ENCODE data around the gene UTP11.

The UTP11 gene

DNA sequence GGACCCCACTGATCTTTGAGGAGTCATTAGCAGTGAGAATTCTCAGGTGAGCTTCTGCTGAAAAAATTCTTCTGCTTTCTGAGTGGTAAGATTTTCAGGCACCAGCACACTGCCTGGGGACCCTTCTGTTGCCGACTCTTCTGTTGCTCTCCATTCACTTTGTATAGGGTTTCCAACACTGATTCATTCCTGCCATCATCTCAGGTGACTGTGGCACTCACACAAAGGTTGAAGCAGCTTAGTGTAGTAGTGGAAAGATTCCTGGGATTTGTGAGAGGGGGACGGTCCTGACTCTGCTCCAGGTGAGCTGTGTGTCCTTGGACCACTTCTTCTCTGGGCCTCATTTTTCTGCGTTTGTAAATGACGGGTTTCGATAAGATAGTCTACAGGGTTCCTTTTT, 9.4 kb downstream of the UTP11 start:
- H3K27ac ChIP-seq (ENCODE audit: low read depth, low read length) = no peak overlapping the region
- H3K4me3 ChIP-seq (ENCODE audit: low read depth in 1 of 2, low read length in 2 of 2) = no peak overlapping the region
- H3K36me3 ChIP-seq (ENCODE audit: insufficient read depth, low read length) = peaks cover 83% of the 10 kb centered on the region
- no peaks in the 10 kb centered on the region for H3K27me3 ChIP-seq (ENCODE audit: control insufficient read depth in 1 of 2, insufficient read depth in 2 of 2, low read length in 2 of 2)
- H3K4me1 ChIP-seq (ENCODE audit: insufficient read depth, low read length) = peaks cover 6% of the 10 kb centered on the region
- no peaks in the 10 kb centered on the region for H3K9me3 ChIP-seq (ENCODE audit: low read length)
- H3K9ac ChIP-seq (ENCODE audit: low read length) = no peak overlapping the region

DNA sequence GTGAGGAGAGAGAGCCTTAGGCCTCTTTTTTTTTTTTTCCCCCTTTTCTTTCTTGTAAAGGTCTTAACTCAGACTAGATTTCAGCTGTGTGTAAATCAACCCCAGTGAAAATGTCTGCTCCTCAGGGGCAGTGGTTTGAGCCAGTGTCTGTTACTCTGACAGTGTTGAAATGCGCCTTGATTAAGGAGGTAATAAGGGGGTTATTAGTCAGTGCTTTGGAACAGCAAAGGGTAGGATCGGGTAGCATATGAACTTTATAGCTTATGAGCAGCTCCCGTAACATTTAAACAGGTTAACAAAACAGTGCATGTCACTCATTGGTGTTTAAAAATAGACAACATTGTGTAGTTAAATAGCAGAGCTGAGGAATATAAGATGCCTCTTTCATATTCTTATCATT, 10.3 kb downstream of the UTP11 start:
- Histone ChIP-seq H3K27ac (ENCODE audit: low read depth, low read length) (no peak overlapping the region), H3K9me3 (ENCODE audit: low read length) (no peaks in the 10 kb centered on the region), H3K4me3 (ENCODE audit: low read depth in 1 of 2, low read length in 2 of 2) (no peak overlapping the region), H3K36me3 (ENCODE audit: insufficient read depth, low read length) (peaks cover 75% of the 10 kb centered on the region), H3K4me1 (ENCODE audit: insufficient read depth, low read length) (no peaks in the 10 kb centered on the region), H3K9ac (ENCODE audit: low read length) (no peak overlapping the region), H3K27me3 (ENCODE audit: control insufficient read depth in 1 of 2, insufficient read depth in 2 of 2, low read length in 2 of 2) (no peaks in the 10 kb centered on the region)

DNA sequence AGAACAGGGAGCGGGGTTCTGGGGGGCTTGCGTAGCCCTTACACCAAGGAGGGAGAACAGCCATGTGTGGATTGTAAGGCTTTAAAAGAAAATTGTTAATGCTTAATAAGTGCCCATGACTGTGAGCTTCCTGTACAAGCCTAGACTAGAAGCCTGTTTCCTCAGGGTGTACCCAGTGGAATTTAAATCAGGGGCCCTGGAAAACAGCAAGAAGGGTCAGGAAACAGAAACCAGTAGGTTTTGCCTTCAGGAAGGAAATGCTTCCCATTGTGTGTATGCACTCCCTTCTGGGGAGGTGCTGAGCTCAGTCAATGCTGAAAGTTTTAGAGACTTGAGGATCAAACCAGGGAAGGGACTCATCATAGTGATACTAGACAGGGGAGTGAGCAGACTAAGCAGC, 12.7 kb downstream of the UTP11 start:
- Histone ChIP-seq H3K4me1 (ENCODE audit: insufficient read depth, low read length) (peaks cover 17% of the 10 kb centered on the region), H3K9ac (ENCODE audit: low read length) (no peak overlapping the region), H3K36me3 (ENCODE audit: insufficient read depth, low read length) (peaks cover 53% of the 10 kb centered on the region), H3K4me3 (ENCODE audit: low read depth in 1 of 2, low read length in 2 of 2) (no peak overlapping the region), H3K27me3 (ENCODE audit: control insufficient read depth in 1 of 2, insufficient read depth in 2 of 2, low read length in 2 of 2) (no peaks in the 10 kb centered on the region), H3K9me3 (ENCODE audit: low read length) (no peaks in the 10 kb centered on the region), H3K27ac (ENCODE audit: low read depth, low read length) (no peak overlapping the region)

DNA sequence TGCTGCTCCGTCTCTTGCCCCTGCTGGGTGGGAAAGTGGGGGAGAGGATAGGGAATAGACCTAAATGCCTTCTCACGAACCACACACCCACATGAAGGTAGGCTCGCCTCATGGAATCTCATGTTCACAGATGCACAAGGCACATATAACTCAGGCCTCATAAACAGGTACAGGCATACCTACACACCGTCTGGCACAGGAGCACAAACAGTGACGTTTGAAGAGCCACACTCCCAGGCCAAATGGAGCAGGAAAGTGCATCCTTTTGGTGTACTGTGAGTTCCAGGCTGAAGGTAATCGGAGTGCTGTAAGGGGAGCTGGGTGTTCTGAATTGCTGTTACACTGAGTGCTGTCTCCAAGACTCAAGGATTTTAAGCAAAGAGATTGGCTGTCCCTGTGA, 13.1 kb downstream of the UTP11 start:
- Histone ChIP-seq H3K36me3 (ENCODE audit: insufficient read depth, low read length) (peaks cover 49% of the 10 kb centered on the region), H3K27me3 (ENCODE audit: control insufficient read depth in 1 of 2, insufficient read depth in 2 of 2, low read length in 2 of 2) (no peaks in the 10 kb centered on the region), H3K9ac (ENCODE audit: low read length) (no peak overlapping the region), H3K9me3 (ENCODE audit: low read length) (no peaks in the 10 kb centered on the region), H3K4me3 (ENCODE audit: low read depth in 1 of 2, low read length in 2 of 2) (no peak overlapping the region), H3K4me1 (ENCODE audit: insufficient read depth, low read length) (peaks cover 22% of the 10 kb centered on the region), H3K27ac (ENCODE audit: low read depth, low read length) (no peak overlapping the region)

DNA sequence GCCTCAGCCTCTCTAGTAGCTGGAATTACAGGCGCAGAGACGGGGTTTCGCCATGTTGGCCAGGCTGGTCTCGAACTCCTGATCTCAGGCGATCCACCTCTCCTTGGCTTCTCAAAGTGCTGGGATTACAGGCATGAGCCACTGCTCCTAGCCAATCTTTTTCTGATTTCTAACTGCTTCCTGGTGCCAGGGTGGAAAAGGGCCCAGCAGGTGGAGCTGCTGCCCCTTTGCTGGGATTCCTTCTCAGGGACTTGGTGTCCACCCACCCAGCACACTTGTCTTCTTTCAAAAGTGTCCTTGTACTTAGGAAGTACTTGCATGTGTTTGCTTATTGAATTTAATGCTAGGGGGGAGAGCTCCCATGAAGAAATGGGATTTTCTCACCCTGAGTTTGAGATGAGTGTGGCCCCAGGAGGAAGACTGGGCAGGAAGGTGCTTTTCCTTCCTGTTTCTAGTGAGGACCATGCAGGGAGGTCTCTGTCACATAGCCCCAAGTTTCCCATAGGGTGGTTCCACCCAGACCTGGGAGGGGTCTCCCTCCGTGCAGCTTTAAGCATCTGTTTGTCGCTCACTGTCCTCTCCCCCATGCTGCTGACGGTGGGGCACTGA, 14.2 kb downstream of the UTP11 start:
- Histone ChIP-seq H3K9ac (ENCODE audit: low read length) (no peak overlapping the region), H3K27me3 (ENCODE audit: control insufficient read depth in 1 of 2, insufficient read depth in 2 of 2, low read length in 2 of 2) (no peaks in the 10 kb centered on the region), H3K27ac (ENCODE audit: low read depth, low read length) (no peak overlapping the region), H3K36me3 (ENCODE audit: insufficient read depth, low read length) (peaks cover 40% of the 10 kb centered on the region), H3K4me1 (ENCODE audit: insufficient read depth, low read length) (peaks cover 25% of the 10 kb centered on the region), H3K4me3 (ENCODE audit: low read depth in 1 of 2, low read length in 2 of 2) (no peak overlapping the region), H3K9me3 (ENCODE audit: low read length) (no peaks in the 10 kb centered on the region)

DNA sequence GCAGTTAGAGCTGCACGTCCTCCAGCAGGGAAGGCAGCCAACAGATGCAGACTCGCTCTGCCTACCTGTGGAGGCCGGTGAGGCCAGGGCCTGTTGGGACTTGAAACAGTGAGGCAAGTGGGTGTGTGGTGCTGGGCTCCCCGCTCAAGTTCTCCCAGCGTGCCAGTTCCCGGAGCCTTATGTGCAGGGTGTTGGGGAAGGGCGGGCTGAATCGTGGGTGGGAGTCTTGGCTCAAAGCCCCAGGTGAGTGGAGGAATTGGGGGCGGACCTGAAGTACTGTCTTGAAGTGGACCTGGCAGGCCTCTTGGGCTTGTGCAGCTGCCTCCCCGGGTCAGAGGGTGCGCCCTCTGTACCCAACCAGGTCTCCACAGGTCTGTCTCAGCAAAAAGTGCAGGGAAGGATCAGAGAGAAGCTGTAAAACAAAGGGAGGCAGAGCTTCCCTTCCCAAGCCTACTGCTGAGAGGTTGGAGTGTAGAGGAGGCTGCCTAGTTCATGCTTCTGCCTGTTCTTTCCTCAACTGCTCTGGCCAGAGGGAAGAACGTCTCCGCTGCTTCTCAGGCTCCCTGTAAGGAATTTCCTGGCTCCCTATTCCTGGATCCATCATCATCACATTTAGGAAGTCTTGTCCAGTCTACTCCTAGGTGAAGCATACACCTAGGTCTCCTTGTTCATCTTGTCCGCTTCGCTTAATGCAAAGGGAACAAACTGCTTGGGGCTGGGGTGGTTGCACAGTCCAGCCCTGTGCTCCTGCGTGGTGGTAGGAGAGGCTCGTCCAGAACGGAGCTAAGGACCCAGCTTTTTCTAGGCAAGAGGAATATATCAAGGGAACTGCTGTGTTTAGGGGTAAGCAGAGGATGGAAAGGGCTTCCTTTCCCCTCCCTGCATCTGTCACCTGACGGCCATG, 14.9 kb downstream of the UTP11 start:
- H3K27me3 ChIP-seq (ENCODE audit: control insufficient read depth in 1 of 2, insufficient read depth in 2 of 2, low read length in 2 of 2) = no peaks in the 10 kb centered on the region
- H3K4me1 ChIP-seq (ENCODE audit: insufficient read depth, low read length) = peaks cover 25% of the 10 kb centered on the region
- no peak overlapping the region for H3K4me3 ChIP-seq (ENCODE audit: low read depth in 1 of 2, low read length in 2 of 2)
- no peak overlapping the region for H3K9ac ChIP-seq (ENCODE audit: low read length)
- H3K9me3 ChIP-seq (ENCODE audit: low read length) = no peaks in the 10 kb centered on the region
- no peak overlapping the region for H3K27ac ChIP-seq (ENCODE audit: low read depth, low read length)
- peaks cover 33% of the 10 kb centered on the region for H3K36me3 ChIP-seq (ENCODE audit: insufficient read depth, low read length)

DNA sequence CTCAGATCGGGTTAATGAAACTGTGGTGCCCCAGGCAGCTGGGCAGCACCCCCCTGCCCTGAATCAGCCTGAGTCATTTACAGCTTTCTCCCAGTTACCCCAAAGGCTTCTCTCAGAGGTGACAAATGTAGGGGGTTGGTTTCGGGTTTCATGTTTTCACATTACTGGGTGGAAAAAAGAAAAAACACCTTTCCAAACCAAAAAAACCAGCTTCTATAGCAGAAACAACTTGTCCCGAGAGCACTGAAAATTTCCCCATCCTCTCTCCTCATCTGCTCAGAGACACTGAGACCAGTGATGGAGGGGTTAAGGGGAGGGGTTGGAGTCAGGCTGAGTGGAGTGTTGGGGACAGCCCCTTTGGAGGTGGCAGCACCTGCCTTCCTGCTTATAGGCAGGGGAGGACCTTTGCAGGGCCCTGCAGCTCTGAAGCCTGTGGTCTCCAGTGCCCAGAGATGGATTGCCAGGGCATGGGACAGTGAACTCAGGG, 15.6 kb downstream of the UTP11 start:
- Histone ChIP-seq H3K9ac (ENCODE audit: low read length) (no peak overlapping the region), H3K36me3 (ENCODE audit: insufficient read depth, low read length) (peaks cover 26% of the 10 kb centered on the region), H3K4me3 (ENCODE audit: low read depth in 1 of 2, low read length in 2 of 2) (no peak overlapping the region), H3K4me1 (ENCODE audit: insufficient read depth, low read length) (peaks cover 25% of the 10 kb centered on the region), H3K9me3 (ENCODE audit: low read length) (no peaks in the 10 kb centered on the region), H3K27ac (ENCODE audit: low read depth, low read length) (peak overlapping the region; percentile 3), H3K27me3 (ENCODE audit: control insufficient read depth in 1 of 2, insufficient read depth in 2 of 2, low read length in 2 of 2) (no peaks in the 10 kb centered on the region)

DNA sequence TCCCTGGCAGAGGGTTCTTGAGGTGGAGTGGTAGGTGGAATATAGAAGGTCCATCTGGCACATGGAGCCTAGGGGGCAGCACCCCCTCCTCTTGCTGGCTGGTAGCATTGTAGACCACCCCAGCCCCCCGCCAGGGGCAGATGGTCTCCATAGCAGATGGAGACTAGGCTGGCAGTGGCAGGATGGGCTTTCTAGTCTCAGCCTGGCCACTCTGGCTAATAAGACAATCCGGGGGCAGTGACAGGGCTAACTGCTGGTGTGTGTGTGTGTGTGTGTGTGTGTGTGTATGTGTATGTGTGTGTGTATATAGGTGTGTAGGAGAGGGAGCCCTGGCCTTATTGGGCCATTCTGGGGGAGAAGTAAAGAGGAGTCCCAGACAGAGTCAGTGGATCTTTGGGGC, 16.1 kb downstream of the UTP11 start:
- Histone ChIP-seq H3K4me1 (ENCODE audit: insufficient read depth, low read length) (peaks cover 25% of the 10 kb centered on the region), H3K4me3 (ENCODE audit: low read depth in 1 of 2, low read length in 2 of 2) (no peak overlapping the region), H3K9me3 (ENCODE audit: low read length) (no peaks in the 10 kb centered on the region), H3K9ac (ENCODE audit: low read length) (no peak overlapping the region), H3K27ac (ENCODE audit: low read depth, low read length) (peak overlapping the region; percentile 3), H3K27me3 (ENCODE audit: control insufficient read depth in 1 of 2, insufficient read depth in 2 of 2, low read length in 2 of 2) (no peaks in the 10 kb centered on the region), H3K36me3 (ENCODE audit: insufficient read depth, low read length) (peaks cover 23% of the 10 kb centered on the region)

DNA sequence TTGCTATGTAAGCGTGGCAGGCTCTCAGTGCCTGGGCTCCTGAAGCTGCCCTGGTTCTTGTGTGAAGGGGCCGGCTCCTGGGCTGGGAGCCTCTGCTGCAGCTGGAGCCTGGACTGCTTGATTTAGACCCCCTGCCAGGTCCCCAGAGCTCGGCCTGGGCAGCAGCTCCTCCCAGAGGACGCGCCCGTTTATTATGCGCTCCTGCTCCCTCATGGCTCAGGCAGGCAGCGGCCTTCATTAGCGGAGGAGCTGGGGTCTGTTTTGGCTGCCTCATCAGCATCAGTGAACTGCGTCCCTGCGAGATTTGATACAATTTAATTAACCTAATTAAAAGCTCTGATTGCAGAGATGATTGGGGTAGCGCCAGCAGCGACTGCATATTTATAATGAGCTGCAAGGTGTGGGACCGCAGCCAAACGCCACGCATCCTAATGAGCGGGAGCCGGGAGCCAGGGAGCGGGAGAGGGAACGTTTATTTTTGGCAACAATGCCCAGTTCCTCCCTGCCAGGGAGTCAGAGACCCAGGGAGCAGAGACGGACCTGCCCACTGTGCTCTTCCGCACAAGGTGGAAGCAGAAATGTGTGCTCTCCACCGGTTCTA, 16.6 kb downstream of the UTP11 start:
- Histone ChIP-seq H3K4me3 (ENCODE audit: low read depth in 1 of 2, low read length in 2 of 2) (peak overlapping the region; percentile 3 to 43), H3K9ac (ENCODE audit: low read length) (no peak overlapping the region), H3K4me1 (ENCODE audit: insufficient read depth, low read length) (peaks cover 25% of the 10 kb centered on the region), H3K27me3 (ENCODE audit: control insufficient read depth in 1 of 2, insufficient read depth in 2 of 2, low read length in 2 of 2) (no peaks in the 10 kb centered on the region), H3K36me3 (ENCODE audit: insufficient read depth, low read length) (peaks cover 18% of the 10 kb centered on the region), H3K27ac (ENCODE audit: low read depth, low read length) (peak overlapping the region; percentile 3), H3K9me3 (ENCODE audit: low read length) (no peaks in the 10 kb centered on the region)

DNA sequence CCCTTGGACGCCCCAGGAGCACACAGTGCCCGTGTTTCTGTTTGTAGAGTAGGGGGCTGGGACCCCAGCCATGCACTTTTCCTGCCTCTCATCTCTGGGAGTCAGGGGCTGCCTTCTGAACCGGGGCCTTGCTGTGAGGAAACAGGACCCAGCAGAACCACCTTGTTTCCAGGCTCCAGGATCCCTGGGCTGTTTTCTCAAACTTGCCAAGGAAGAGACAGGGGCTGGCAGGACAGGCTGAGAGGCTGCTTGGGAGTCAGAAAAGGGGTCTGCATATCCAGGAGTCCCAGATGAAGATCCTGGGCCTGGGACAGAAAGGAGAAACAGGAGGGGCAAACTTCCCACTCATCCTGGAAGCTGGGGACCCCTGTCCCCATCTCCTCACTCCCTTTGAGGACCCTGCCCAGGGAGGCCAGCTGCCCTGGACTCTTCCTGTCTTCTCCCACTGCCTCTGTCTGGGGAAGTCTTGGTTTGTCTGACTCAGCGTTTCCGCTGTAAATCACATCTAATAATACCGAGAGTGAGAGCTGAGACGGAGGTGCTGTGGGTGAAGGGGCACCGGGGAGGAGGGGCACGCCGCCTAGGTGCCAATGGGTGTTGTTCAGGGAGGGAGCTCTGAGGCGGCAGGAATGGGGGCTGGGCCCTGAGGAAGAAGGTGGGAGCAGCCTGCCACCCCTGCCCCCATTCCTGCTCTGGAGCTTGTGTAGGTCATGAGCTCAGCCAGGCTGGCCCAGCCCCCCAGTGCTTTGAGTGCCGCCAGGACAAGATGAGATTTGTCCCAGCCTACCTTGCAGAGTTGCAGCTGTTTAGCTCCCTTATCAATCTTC, 17.4 kb downstream of the UTP11 start:
- H3K9ac ChIP-seq (ENCODE audit: low read length) = no peak overlapping the region
- H3K9me3 ChIP-seq (ENCODE audit: low read length) = no peaks in the 10 kb centered on the region
- H3K4me1 ChIP-seq (ENCODE audit: insufficient read depth, low read length) = peaks cover 25% of the 10 kb centered on the region
- H3K27me3 ChIP-seq (ENCODE audit: control insufficient read depth in 1 of 2, insufficient read depth in 2 of 2, low read length in 2 of 2) = no peaks in the 10 kb centered on the region
- H3K4me3 ChIP-seq (ENCODE audit: low read depth in 1 of 2, low read length in 2 of 2) = peak overlapping the region; percentile 3 to 43
- H3K36me3 ChIP-seq (ENCODE audit: insufficient read depth, low read length) = peaks cover 15% of the 10 kb centered on the region
- no peak overlapping the region for H3K27ac ChIP-seq (ENCODE audit: low read depth, low read length)
